K562 (cell line): ENCODE results near the gene KCTD19. TPM values are rescaled to one million over a fixed set of nuclear protein-coding genes. Genes with fewer than 3 reads are reported as not detected.

Experiments
- ARID3B ChIP-seq: fragments of 250-450 bp; sonication (Bioruptor Pico); IDR thresholded peaks from 2 replicates; pipeline ENCODE4 v1.4.0; 2020; ENCODE audit warnings: borderline replicate concordance
- CHD4 ChIP-seq: fragments of 200-600 bp; sonication (generic); IDR thresholded peaks from 3 replicates; pipeline ENCODE4 v1.6.1; 2012; ENCODE audit warnings: low read depth, mild to moderate bottlenecking, mixed read lengths, low read length, inconsistent platforms; ENCODE audit not compliant: insufficient read depth, insufficient replicate concordance, poor library complexity, severe bottlenecking
- EZH2 ChIP-seq: IDR thresholded peaks from 2 replicates; pipeline ENCODE4 v1.6.1; 2012; ENCODE audit warnings: low read depth, mild to moderate bottlenecking, inconsistent platforms, low read length, borderline replicate concordance
- HMGXB4 ChIP-seq: sonication (generic); formaldehyde crosslinking; IDR thresholded peaks from 2 replicates; pipeline ENCODE4 v1.8.1; 2023; ENCODE audit warnings: mild to moderate bottlenecking, missing genetic modification reagents
- ILK ChIP-seq: fragments of 450-650 bp; IDR thresholded peaks from 2 replicates; pipeline ENCODE4 v1.6.1; 2016; ENCODE audit warnings: missing genetic modification characterization, low read depth, mild to moderate bottlenecking, missing compliant biosample characterization, moderate library complexity, borderline replicate concordance
- JUND ChIP-seq, 2 experiments: IDR thresholded peaks; 2 replicates in 1 of 2; 3 replicates in 1 of 2; pipeline ENCODE4 v1.6.1; 2011; ENCODE audit warnings: borderline replicate concordance in 2 of 2, low read depth in 2 of 2, low read length in 2 of 2, improper control_type of control experiment in 1 of 2, missing biosample characterization in 1 of 2, missing genetic modification characterization in 1 of 2, missing genetic modification reagents in 1 of 2
- PCBP1 ChIP-seq: fragments of 200-400 bp; formaldehyde crosslinking; IDR thresholded peaks from 2 replicates; pipeline ENCODE4 v1.6.1; 2018; ENCODE audit warnings: mild to moderate bottlenecking, low read depth, low read length; ENCODE audit not compliant: poor library complexity, severe bottlenecking
- RCOR1 ChIP-seq, 2 experiments: IDR thresholded peaks; 2 replicates each; pipeline ENCODE4 v1.6.1; 2012; ENCODE audit warnings: low read depth in 2 of 2, low read length in 2 of 2, borderline replicate concordance in 1 of 2, improper control_type of control experiment in 1 of 2
- RUNX1 ChIP-seq: sonication (generic); IDR thresholded peaks from 2 replicates; pipeline ENCODE4 v1.6.1; 2016; ENCODE audit warnings: antibody characterized with exemption, low read depth
- SNIP1 ChIP-seq: fragments of 450-650 bp; IDR thresholded peaks from 2 replicates; pipeline ENCODE4 v1.7.1; 2017; ENCODE audit warnings: low read depth, mild to moderate bottlenecking
- SREBF2 ChIP-seq: sonication (generic); formaldehyde crosslinking; IDR thresholded peaks from 2 replicates; pipeline ENCODE4 v1.4.0; 2020; ENCODE audit warnings: mild to moderate bottlenecking, missing genetic modification reagents
- STAT6 ChIP-seq: sonication (generic); formaldehyde crosslinking; IDR thresholded peaks from 2 replicates; pipeline ENCODE4 v1.8.1; 2023; ENCODE audit warnings: mild to moderate bottlenecking, missing genetic modification reagents
- TFAM ChIP-seq: fragments of 250-450 bp; sonication (Bioruptor Pico); conservative IDR thresholded peaks from 2 replicates; pipeline ENCODE4 v1.5.0; 2021; ENCODE audit warnings: mild to moderate bottlenecking, moderate library complexity
- ZKSCAN1 ChIP-seq: fragments of 150-350 bp; IDR thresholded peaks from 2 replicates; pipeline ENCODE4 v1.6.1; 2016; ENCODE audit warnings: low read depth, low read length
- ZNF324 ChIP-seq: fragments of 250-450 bp; sonication (Bioruptor Pico); IDR thresholded peaks from 2 replicates; pipeline ENCODE4 v1.4.0; 2020; ENCODE audit warnings: mild to moderate bottlenecking
- ZNF76 ChIP-seq: fragments of 250-450 bp; sonication (Bioruptor Pico); IDR thresholded peaks from 2 replicates; pipeline ENCODE4 v1.4.0; 2020; ENCODE audit warnings: mild to moderate bottlenecking, moderate library complexity, borderline replicate concordance
- ZNF780A ChIP-seq: fragments of 250-450 bp; sonication (Bioruptor Pico); IDR thresholded peaks from 2 replicates; pipeline ENCODE4 v1.5.0; 2021; ENCODE audit warnings: mild to moderate bottlenecking
- ZNF785 ChIP-seq: fragments of 250-450 bp; sonication (Bioruptor Pico); IDR thresholded peaks from 2 replicates; pipeline ENCODE4 v1.4.0; 2020; ENCODE audit warnings: mild to moderate bottlenecking
- polyA plus RNA-seq, 8 experiments: library from polyadenylated mRNA; depleted of rRNA in 4 of 8; stranded (reverse) in 5 of 8; unstranded in 3 of 8; fragments of >200 nt; fragmentation: Nextera tagmentation in 2 of 8; fragmentation: Illumina TruSeq in 1 of 8; extraction: Ambion mirVana in 2 of 8; extraction: Trizol in 1 of 8; gene quantifications; 2 replicates each; pipeline versions ENCODE4 v1.2.1 to v1.2.3, GENCODE V29; 2011 to 2014; ENCODE audit warnings: inconsistent platforms in 1 of 8, missing spikeins in 1 of 8
- total RNA-seq, 7 experiments: library from RNA; depleted of rRNA in 6 of 7; stranded (reverse); fragments of >200 nt in 6 of 7; fragmentation: Illumina TruSeq in 2 of 7; extraction: Trizol in 2 of 7; gene quantifications; 2 replicates each; pipeline versions ENCODE4 v1.2.1 to v1.2.3, GENCODE V29; 2011 to 2021; ENCODE audit warnings: low replicate concordance in 1 of 7

The KCTD19 gene
- total and polyA plus RNA-seq, 9 of the 15 experiments (the other 6 are each of a cell fraction or from before 2014, with no cell fraction given): 0.03 to 0.91 (median 0.22) TPM; not detected in 2

- no peak for TF ChIP-seq ZKSCAN1
- no peak for TF ChIP-seq CHD4
- TF ChIP-seq ILK (tag): no peak
- no peak for TF ChIP-seq HMGXB4 (CRISPR knock-in tag)
- TF ChIP-seq ZNF785 (CRISPR knock-in tag): no peak
- TF ChIP-seq SREBF2 (CRISPR knock-in tag): no peak
- TF ChIP-seq SNIP1: no peak
- no peak for TF ChIP-seq RUNX1
- peak; percentile 63; the same call in 1 of the 2 replicates for TF ChIP-seq JUND (IDR thresholded peaks at IDR 0.05; ENCODE audit: borderline replicate concordance, low read depth, low read length)
- no peak for TF ChIP-seq JUND (tag; IDR thresholded peaks at IDR 0.05; ENCODE audit: borderline replicate concordance, low read depth, low read length)
- TF ChIP-seq ZNF780A (CRISPR knock-in tag): no peak
- no peak for TF ChIP-seq TFAM (CRISPR knock-in tag)
- TF ChIP-seq EZH2: no peak
- TF ChIP-seq ZNF324 (CRISPR knock-in tag): no peak
- no peak for TF ChIP-seq PCBP1
- TF ChIP-seq RCOR1 (IDR thresholded peaks at IDR 0.05; ENCODE audit: borderline replicate concordance in 1 of 2, low read depth in 2 of 2, low read length in 2 of 2): peak in 1 of 2 experiments; percentile 37; a peak in 1 of 4 replicates
- TF ChIP-seq ARID3B: no peak
- no peak for TF ChIP-seq ZNF76 (CRISPR knock-in tag)
- no peak for TF ChIP-seq STAT6 (CRISPR knock-in tag)
These were observed 66.0 kb downstream of the KCTD19 start (continued) for GRCh38 chr16:67260426-67261063.
